ENCODE results near the gene AGPAT3. TPM values are rescaled to one million over a fixed set of nuclear protein-coding genes. Genes with fewer than 3 reads are reported as not detected.

The AGPAT3 gene
- total and polyA plus RNA-seq, 7 experiments from 2014 or later: 11.4 to 121 (median 62.5) TPM

- H3K4me3 Mint-ChIP-seq: peak overlapping the region in 2 of 10 donors; percentile 83 to 87
- ChIA-PET POLR2A (interaction anchor here (0.9 to 2.3 kb wide), 2 partner anchors 30 to 59 kb away, joined by 3 to 8 read pairs; no protein-coding TSS in a partner anchor), CTCF (interaction anchor here (0.6 kb wide), 1 partner anchor 16 kb away, joined by 3 read pairs; no protein-coding TSS in a partner anchor)
- Histone ChIP-seq H3K4me1 (ENCODE audit: control insufficient read depth in 2 of 2, insufficient read depth in 2 of 2, low read length in 2 of 2) (peaks cover 19 to 28% of the 10 kb centered on the region in 2 donors), H3K27me3 (ENCODE audit: control insufficient read depth in 2 of 2, insufficient read depth in 2 of 2, low read length in 2 of 2) (no peaks in the 10 kb centered on the region), H3K4me3 (ENCODE audit: low read length) (no peak overlapping the region), H3K9me3 (ENCODE audit: control insufficient read depth in 2 of 3, low read length in 3 of 3) (no peaks in the 10 kb centered on the region), H3K27ac (ENCODE audit: low read depth, low read length) (peak overlapping the region; percentile 70), H3K36me3 (ENCODE audit: control insufficient read depth in 2 of 3, insufficient read depth in 3 of 3, low read length in 3 of 3) (peaks cover 0 to 28% (median 0%) of the 10 kb centered on the region in 3 experiments)
- intact Hi-C loops (cut with micrococcal nuclease): no loop called here
- ATAC-seq (no peak), DNase-seq (no peak)
- H3K9me3 Mint-ChIP-seq: no peaks in the 10 kb centered on the region
- H3K36me3 Mint-ChIP-seq: peaks cover 0 to 4% (median 0%) of the 10 kb centered on the region in 5 donors
- no peaks in the 10 kb centered on the region for H3K27me3 Mint-ChIP-seq
- H3K4me1 Mint-ChIP-seq: peaks cover 37 to 57% (median 49%) of the 10 kb centered on the region in 7 donors
- peak overlapping the region in 6 of 9 donors; percentile 12 to 95 (median 70) for H3K27ac Mint-ChIP-seq
Observed at GRCh38 chr21:43922949-43923348, 57.9 kb downstream of the AGPAT3 start.

GRCh38 chr21:43923391-43923790 lies 58.4 kb downstream of the AGPAT3 start:
- ChIA-PET CTCF (no interaction called here), POLR2A (no interaction called here)
- Mint-ChIP-seq H3K4me3 (peak overlapping the region in 2 of 10 donors; percentile 58 to 87), H3K9me3 (no peaks in the 10 kb centered on the region), H3K36me3 (peaks cover 0 to 5% (median under 1%) of the 10 kb centered on the region in 5 donors), H3K27ac (peak overlapping the region in 7 of 9 donors; percentile 34 to 95 (median 77)), H3K27me3 (no peaks in the 10 kb centered on the region), H3K4me1 (peaks cover 33 to 53% (median 44%) of the 10 kb centered on the region in 7 donors)
- H3K36me3 ChIP-seq (ENCODE audit: control insufficient read depth in 2 of 3, insufficient read depth in 3 of 3, low read length in 3 of 3): peaks cover 0 to 32% (median 0%) of the 10 kb centered on the region in 3 experiments
- H3K27me3 ChIP-seq (ENCODE audit: control insufficient read depth in 2 of 2, insufficient read depth in 2 of 2, low read length in 2 of 2): no peaks in the 10 kb centered on the region
- ATAC-seq (no peak), DNase-seq (no peak)
- peaks cover 14 to 23% of the 10 kb centered on the region in 2 donors for H3K4me1 ChIP-seq (ENCODE audit: control insufficient read depth in 2 of 2, insufficient read depth in 2 of 2, low read length in 2 of 2)
- H3K9me3 ChIP-seq (ENCODE audit: control insufficient read depth in 2 of 3, low read length in 3 of 3): no peaks in the 10 kb centered on the region
- no peak overlapping the region for H3K27ac ChIP-seq (ENCODE audit: low read depth, low read length)
- intact Hi-C loops (cut with micrococcal nuclease): no loop called here
- no peak overlapping the region for H3K4me3 ChIP-seq (ENCODE audit: low read length)

GRCh38 chr21:43924421-43925095 lies 59.5 kb downstream of the AGPAT3 start:
- no peaks in the 10 kb centered on the region for H3K9me3 Mint-ChIP-seq
- POLR2A ChIA-PET: no interaction called here
- peak overlapping the region in 4 of 9 donors; percentile 21 to 65 (median 28) for H3K27ac Mint-ChIP-seq
- Histone ChIP-seq H3K27ac (ENCODE audit: low read depth, low read length) (no peak overlapping the region), H3K4me1 (ENCODE audit: control insufficient read depth in 2 of 2, insufficient read depth in 2 of 2, low read length in 2 of 2) (peaks cover 12 to 20% of the 10 kb centered on the region in 2 donors), H3K4me3 (ENCODE audit: low read length) (no peak overlapping the region), H3K36me3 (ENCODE audit: control insufficient read depth in 2 of 3, insufficient read depth in 3 of 3, low read length in 3 of 3) (peaks cover 0 to 40% (median 0%) of the 10 kb centered on the region in 3 experiments), H3K27me3 (ENCODE audit: control insufficient read depth in 2 of 2, insufficient read depth in 2 of 2, low read length in 2 of 2) (no peaks in the 10 kb centered on the region), H3K9me3 (ENCODE audit: control insufficient read depth in 2 of 3, low read length in 3 of 3) (no peaks in the 10 kb centered on the region)
- H3K27me3 Mint-ChIP-seq: no peaks in the 10 kb centered on the region
- DNase-seq: no peak
- H3K4me1 Mint-ChIP-seq: peaks cover 26 to 41% (median 33%) of the 10 kb centered on the region in 7 donors
- peaks cover 0 to 8% (median 5%) of the 10 kb centered on the region in 5 donors for H3K36me3 Mint-ChIP-seq
- CTCF ChIA-PET: no interaction called here
- no peak for ATAC-seq
- intact Hi-C loops (cut with micrococcal nuclease): no loop called here
- H3K4me3 Mint-ChIP-seq: no peak overlapping the region

GRCh38 chr21:43925096-43925481 lies 60.1 kb downstream of the AGPAT3 start:
- H3K36me3 Mint-ChIP-seq: peaks cover 0 to 8% (median 4%) of the 10 kb centered on the region in 5 donors
- CTCF ChIA-PET: no interaction called here

GRCh38 chr21:43925609-43926008 lies 60.6 kb downstream of the AGPAT3 start:
- H3K36me3 Mint-ChIP-seq: peaks cover 0 to 8% (median 2%) of the 10 kb centered on the region in 5 donors
- H3K27ac Mint-ChIP-seq: peak overlapping the region in 3 of 9 donors; percentile 9 to 33 (median 21)
- intact Hi-C loops (cut with micrococcal nuclease): no loop called here
- no peak overlapping the region for H3K27ac ChIP-seq (ENCODE audit: low read depth, low read length)
- no peak overlapping the region for H3K4me3 Mint-ChIP-seq
- CTCF ChIA-PET: no interaction called here
- H3K36me3 ChIP-seq (ENCODE audit: control insufficient read depth in 2 of 3, insufficient read depth in 3 of 3, low read length in 3 of 3): peaks cover 0 to 45% (median 0%) of the 10 kb centered on the region in 3 experiments
- H3K9me3 Mint-ChIP-seq: no peaks in the 10 kb centered on the region
- no peaks in the 10 kb centered on the region for H3K9me3 ChIP-seq (ENCODE audit: control insufficient read depth in 2 of 3, low read length in 3 of 3)
- peaks cover 18 to 32% (median 24%) of the 10 kb centered on the region in 7 donors for H3K4me1 Mint-ChIP-seq
- POLR2A ChIA-PET: interaction anchor here (0.6 to 1.3 kb wide), 2 partner anchors 16 to 68 kb away, joined by 3 to 4 read pairs; no protein-coding TSS in a partner anchor
- H3K4me1 ChIP-seq (ENCODE audit: control insufficient read depth in 2 of 2, insufficient read depth in 2 of 2, low read length in 2 of 2): peaks cover 12 to 20% of the 10 kb centered on the region in 2 donors
- no peak overlapping the region for H3K4me3 ChIP-seq (ENCODE audit: low read length)
- ATAC-seq: no peak
- no peaks in the 10 kb centered on the region for H3K27me3 ChIP-seq (ENCODE audit: control insufficient read depth in 2 of 2, insufficient read depth in 2 of 2, low read length in 2 of 2)
- H3K27me3 Mint-ChIP-seq: no peaks in the 10 kb centered on the region
- no peak for DNase-seq

More at GRCh38 chr21:43925096-43925481, 60.1 kb downstream of the AGPAT3 start:
- DNase-seq (no peak), ATAC-seq (no peak)
- no peaks in the 10 kb centered on the region for H3K9me3 ChIP-seq (ENCODE audit: control insufficient read depth in 2 of 3, low read length in 3 of 3)
- H3K36me3 ChIP-seq (ENCODE audit: control insufficient read depth in 2 of 3, insufficient read depth in 3 of 3, low read length in 3 of 3): peaks cover 0 to 45% (median 0%) of the 10 kb centered on the region in 3 experiments
- Mint-ChIP-seq H3K4me3 (no peak overlapping the region), H3K27ac (peak overlapping the region in 3 of 9 donors; percentile 21 to 72 (median 38)), H3K27me3 (no peaks in the 10 kb centered on the region), H3K4me1 (peaks cover 23 to 37% (median 27%) of the 10 kb centered on the region in 7 donors), H3K9me3 (no peaks in the 10 kb centered on the region)
- H3K27ac ChIP-seq (ENCODE audit: low read depth, low read length): no peak overlapping the region
- H3K27me3 ChIP-seq (ENCODE audit: control insufficient read depth in 2 of 2, insufficient read depth in 2 of 2, low read length in 2 of 2): no peaks in the 10 kb centered on the region
- intact Hi-C loops (cut with micrococcal nuclease): no loop called here
- H3K4me1 ChIP-seq (ENCODE audit: control insufficient read depth in 2 of 2, insufficient read depth in 2 of 2, low read length in 2 of 2): peaks cover 12 to 20% of the 10 kb centered on the region in 2 donors
- POLR2A ChIA-PET: interaction anchor here (0.6 kb wide), 1 partner anchor 67 kb away, joined by 3 read pairs; no protein-coding TSS in a partner anchor
- H3K4me3 ChIP-seq (ENCODE audit: low read length): no peak overlapping the region

DNA sequence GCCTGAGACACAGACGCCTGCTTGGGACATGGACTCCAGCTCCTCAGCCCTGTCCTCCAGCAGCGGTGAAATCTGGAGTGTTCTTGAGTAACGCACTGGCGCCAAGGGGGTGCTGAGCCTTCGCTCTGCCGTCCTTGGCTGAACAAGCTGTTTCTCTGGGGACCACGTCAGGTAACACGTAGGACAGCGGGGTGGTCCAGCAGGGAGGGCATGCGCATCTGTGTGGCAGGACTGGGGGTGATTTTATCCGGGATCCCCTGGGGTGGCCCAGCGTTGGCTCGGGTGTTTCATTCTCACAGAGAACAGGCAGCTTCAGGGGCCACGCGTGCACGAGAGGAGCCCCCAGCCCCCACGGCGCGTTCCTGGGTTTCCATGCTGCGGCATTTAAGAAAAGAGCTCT lies 61.2 kb downstream of the AGPAT3 start:
- ChIA-PET CTCF (no interaction called here), POLR2A (interaction anchor here (1.3 kb wide), 1 partner anchor 15 kb away, joined by 4 read pairs; no protein-coding TSS in a partner anchor)
- intact Hi-C loops (cut with micrococcal nuclease): no loop called here
- ATAC-seq: no peak
- DNase-seq: no peak
- Mint-ChIP-seq H3K4me3 (no peak overlapping the region), H3K9me3 (no peaks in the 10 kb centered on the region), H3K36me3 (peaks cover 0 to 9% (median 2%) of the 10 kb centered on the region in 5 donors), H3K27me3 (no peaks in the 10 kb centered on the region), H3K27ac (no peak overlapping the region), H3K4me1 (peaks cover 12 to 26% (median 18%) of the 10 kb centered on the region in 7 donors)
- H3K36me3 ChIP-seq (ENCODE audit: control insufficient read depth in 2 of 3, insufficient read depth in 3 of 3, low read length in 3 of 3): peaks cover 0 to 45% (median 0%) of the 10 kb centered on the region in 3 experiments
- peaks cover 9 to 15% of the 10 kb centered on the region in 2 donors for H3K4me1 ChIP-seq (ENCODE audit: control insufficient read depth in 2 of 2, insufficient read depth in 2 of 2, low read length in 2 of 2)
- no peaks in the 10 kb centered on the region for H3K9me3 ChIP-seq (ENCODE audit: control insufficient read depth in 2 of 3, low read length in 3 of 3)
- H3K4me3 ChIP-seq (ENCODE audit: low read length): no peak overlapping the region
- H3K27me3 ChIP-seq (ENCODE audit: control insufficient read depth in 2 of 2, insufficient read depth in 2 of 2, low read length in 2 of 2): no peaks in the 10 kb centered on the region
- no peak overlapping the region for H3K27ac ChIP-seq (ENCODE audit: low read depth, low read length)
